Right atrium auricular region (tissue), 2 donors: ENCODE results near the gene MRPL46. TPM values are rescaled to one million over a fixed set of nuclear protein-coding genes. Genes with fewer than 3 reads are reported as not detected.
A peak's percentile ranks its signal among the peaks of the same experiment; 100 is the strongest.
"Not testable (repeated sequence)": the region's sequence is repeated elsewhere in the genome, so short reads cannot be mapped to it uniquely, and the experiment has no call there.

Experiments used
- DNase-seq: peaks from one replicate; pipeline ENCODE4 v3.0.0-alpha.2; 2019; ENCODE audit warnings: low spot score
- H3K27ac ChIP-seq, 2 donors: fragments of 200-600 bp; sonication (generic); 1 replicate in 1 of 2; 2 replicates in 1 of 2; pipeline ENCODE4 v1.5.1; 2016 to 2019
- H3K27me3 ChIP-seq, 2 donors: fragments of 200-600 bp; sonication (generic); one replicate each; pipeline versions ENCODE4 v1.5.1 to v1.6.0; 2017 to 2019
- H3K36me3 ChIP-seq: fragments of 200-600 bp; sonication (generic); one replicate; pipeline ENCODE4 v1.5.1; 2016
- H3K4me1 ChIP-seq, 2 donors: fragments of 200-600 bp; sonication (generic); one replicate each; pipeline versions ENCODE4 v1.5.1 to v1.6.0; 2017 to 2019
- H3K4me3 ChIP-seq, 2 donors: fragments of 200-600 bp; sonication (generic); 1 replicate in 1 of 2; 2 replicates in 1 of 2; pipeline ENCODE4 v1.5.1; 2017 to 2019; ENCODE audit warnings: mild to moderate bottlenecking in 1 of 2, moderate library complexity in 1 of 2
- H3K9me3 ChIP-seq, 2 donors: fragments of 200-600 bp; sonication (generic); one replicate each; pipeline ENCODE4 v1.5.1; 2019
- CTCF ChIP-seq, 2 donors: fragments of 200-600 bp; sonication (generic); IDR thresholded peaks; one replicate each; pipeline ENCODE4 v1.5.1; 2019; ENCODE audit warnings: antibody characterized with exemption in 2 of 2
- total RNA-seq, 2 donors: library from RNA; depleted of rRNA; stranded (reverse); fragments of >200 nt; gene quantifications; one replicate each; pipeline ENCODE4 v1.1.0, GENCODE V29; 2016

The MRPL46 gene
- total RNA-seq, 2 donors from 2014 or later: 26.1 to 43.5 TPM

GRCh38 chr15:88470625-88471372 is 3.6 kb upstream of the MRPL46 start:
- Histone ChIP-seq H3K4me3 (no peak overlapping the region), H3K27me3 (no peaks in the 10 kb centered on the region), H3K9me3 (no peaks in the 10 kb centered on the region), H3K27ac (no peak overlapping the region), H3K36me3 (peaks cover 24% of the 10 kb centered on the region), H3K4me1 (peaks cover 0 to 26% of the 10 kb centered on the region in 2 donors)
- TF ChIP-seq CTCF (IDR thresholded peaks at IDR 0.05): no peak
- DNase-seq: no peak

- peaks cover 0 to 29% of the 10 kb centered on the region in 2 donors for H3K4me1 ChIP-seq
- H3K27ac ChIP-seq: no peak overlapping the region
- no peak for TF ChIP-seq CTCF (IDR thresholded peaks at IDR 0.05)
- no peaks in the 10 kb centered on the region for H3K27me3 ChIP-seq
- no peaks in the 10 kb centered on the region for H3K9me3 ChIP-seq
- no peak for DNase-seq
- peaks cover 25% of the 10 kb centered on the region for H3K36me3 ChIP-seq
- H3K4me3 ChIP-seq: no peak overlapping the region
These were observed 2.1 kb upstream of the MRPL46 start for GRCh38 chr15:88469321-88469720.

- not testable (repeated sequence) for H3K27ac ChIP-seq, H3K4me3 ChIP-seq, H3K27me3 ChIP-seq, H3K9me3 ChIP-seq, DNase-seq
- Histone ChIP-seq H3K4me1 (peaks cover 0 to 29% of the 10 kb centered on the region in 2 donors), H3K36me3 (peaks cover 30% of the 10 kb centered on the region)
These were observed 1.5 kb upstream of the MRPL46 start for GRCh38 chr15:88468721-88469120.

- Histone ChIP-seq H3K27me3 (no peaks in the 10 kb centered on the region), H3K9me3 (no peaks in the 10 kb centered on the region), H3K27ac (peak overlapping the region; percentile 89 to 92), H3K4me1 (peaks cover 0 to 29% of the 10 kb centered on the region in 2 donors), H3K36me3 (peaks cover 30% of the 10 kb centered on the region), H3K4me3 (peak overlapping the region; percentile 78 to 91)
- TF ChIP-seq CTCF (IDR thresholded peaks at IDR 0.05): no peak
- DNase-seq: no peak
These were observed 844 bp upstream of the MRPL46 start for GRCh38 chr15:88467935-88468528.

GRCh38 chr15:88465633-88466224 is 1.5 kb downstream of the MRPL46 start:
- DNase-seq: no peak
- no peak overlapping the region for H3K4me3 ChIP-seq
- no peak for TF ChIP-seq CTCF (IDR thresholded peaks at IDR 0.05)
- peaks cover 0 to 29% of the 10 kb centered on the region in 2 donors for H3K4me1 ChIP-seq
- H3K27me3 ChIP-seq: no peaks in the 10 kb centered on the region
- H3K36me3 ChIP-seq: peaks cover 44% of the 10 kb centered on the region
- no peaks in the 10 kb centered on the region for H3K9me3 ChIP-seq
- no peak overlapping the region for H3K27ac ChIP-seq

GRCh38 chr15:88463870-88464532 is 3.2 kb downstream of the MRPL46 start:
- TF ChIP-seq CTCF (IDR thresholded peaks at IDR 0.05): no peak
- H3K27me3 ChIP-seq: no peaks in the 10 kb centered on the region
- no peak for DNase-seq
- H3K4me3 ChIP-seq: no peak overlapping the region
- H3K4me1 ChIP-seq: peaks cover 0 to 21% of the 10 kb centered on the region in 2 donors
- no peak overlapping the region for H3K27ac ChIP-seq
- no peaks in the 10 kb centered on the region for H3K9me3 ChIP-seq
- H3K36me3 ChIP-seq: peaks cover 61% of the 10 kb centered on the region
